Gastroesophageal sphincter (tissue), 3 donors: ENCODE results near the gene LDAH.
"Not testable (repeated sequence)": the region's sequence is repeated elsewhere in the genome, so short reads cannot be mapped to it uniquely, and the experiment has no call there.

ENCODE experiments used
- POLR2AphosphoS5 ChIP-seq: sonication (generic); formaldehyde crosslinking; IDR thresholded peaks from one replicate; pipeline ENCODE4 v1.6.1; 2017; ENCODE audit warnings: antibody characterized with exemption
- TF ChIP-seq, protein P1 (sequence below), 4 experiments: fragments of 200-600 bp in 2 of 4; fragments of 450-650 bp in 2 of 4; sonication (generic) in 1 of 4; IDR thresholded peaks; one replicate each; pipeline ENCODE4 v1.5.1; 2017 to 2019; ENCODE audit warnings: antibody characterized with exemption in 4 of 4, mild to moderate bottlenecking in 2 of 4, moderate library complexity in 2 of 4

DNA sequence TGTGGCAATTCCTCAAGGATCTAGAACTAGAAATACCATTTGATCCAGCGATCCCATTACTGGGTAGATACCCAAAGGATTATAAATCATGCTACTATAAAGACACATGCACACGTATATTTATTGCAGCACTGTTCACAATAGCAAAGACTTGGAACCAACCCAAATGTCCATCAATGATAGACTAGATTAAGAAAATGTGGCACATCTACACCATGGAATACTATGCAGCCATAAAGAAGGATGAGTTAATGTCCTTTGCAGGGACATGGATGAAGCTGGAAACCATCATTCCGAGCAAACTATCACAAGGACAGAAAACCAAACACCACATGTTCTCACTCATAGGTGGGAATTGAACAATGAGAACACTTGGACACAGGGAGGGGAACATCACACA, 106.7 kb downstream of the LDAH start:
- TF ChIP-seq POLR2AphosphoS5, result not testable (repeated sequence)
- TF ChIP-seq, protein P1, sequence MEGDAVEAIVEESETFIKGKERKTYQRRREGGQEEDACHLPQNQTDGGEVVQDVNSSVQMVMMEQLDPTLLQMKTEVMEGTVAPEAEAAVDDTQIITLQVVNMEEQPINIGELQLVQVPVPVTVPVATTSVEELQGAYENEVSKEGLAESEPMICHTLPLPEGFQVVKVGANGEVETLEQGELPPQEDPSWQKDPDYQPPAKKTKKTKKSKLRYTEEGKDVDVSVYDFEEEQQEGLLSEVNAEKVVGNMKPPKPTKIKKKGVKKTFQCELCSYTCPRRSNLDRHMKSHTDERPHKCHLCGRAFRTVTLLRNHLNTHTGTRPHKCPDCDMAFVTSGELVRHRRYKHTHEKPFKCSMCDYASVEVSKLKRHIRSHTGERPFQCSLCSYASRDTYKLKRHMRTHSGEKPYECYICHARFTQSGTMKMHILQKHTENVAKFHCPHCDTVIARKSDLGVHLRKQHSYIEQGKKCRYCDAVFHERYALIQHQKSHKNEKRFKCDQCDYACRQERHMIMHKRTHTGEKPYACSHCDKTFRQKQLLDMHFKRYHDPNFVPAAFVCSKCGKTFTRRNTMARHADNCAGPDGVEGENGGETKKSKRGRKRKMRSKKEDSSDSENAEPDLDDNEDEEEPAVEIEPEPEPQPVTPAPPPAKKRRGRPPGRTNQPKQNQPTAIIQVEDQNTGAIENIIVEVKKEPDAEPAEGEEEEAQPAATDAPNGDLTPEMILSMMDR (IDR thresholded peaks at IDR 0.05), result not testable (repeated sequence)
